H1 (cell line): ENCODE data around the gene TMEM17. TPM values are rescaled to one million over a fixed set of nuclear protein-coding genes. Genes with fewer than 3 reads are reported as not detected.

Experiments
- CTCF ChIA-PET: fragments of 300-600 bp; sonication (Branson Sonifier 250); formaldehyde crosslinking; loops from one replicate; lab custom pipeline; 2021; ENCODE audit not compliant: partially characterized antibody; lab: Charles Lee
- POLR2A ChIA-PET: fragments of 300-600 bp; sonication (Branson Sonifier 250); formaldehyde crosslinking; loops from one replicate; lab custom pipeline; 2021; ENCODE audit warnings: inconsistent platforms; ENCODE audit not compliant: partially characterized antibody; lab: Charles Lee
- DNase-seq, 2 experiments: peaks; one replicate each; pipeline versions ENCODE4 v3.0.0 to v3.0.0-alpha.2; 2010 to 2022; ENCODE audit warnings: low spot score in 2 of 2, low read depth in 1 of 2, mixed read lengths in 1 of 2
- FAIRE-seq: peaks from 2 replicates; lab custom pipeline; 2011; peaks lifted over from hg19 to GRCh38; lab: Jason Lieb, UNC
- H2AFZ ChIP-seq: 2 replicates; pipeline ENCODE4 v1.8.1; 2012; ENCODE audit warnings: low read length, inconsistent platforms
- H2AK5ac ChIP-seq: 2 replicates; pipeline ENCODE4 v1.6.1; 2013; ENCODE audit warnings: low read depth, low read length
- H2BK120ac ChIP-seq: replicated peaks from 2 replicates; pipeline ENCODE3; 2013; ENCODE audit warnings: low read depth, low read length, inconsistent platforms
- H2BK12ac ChIP-seq: 2 replicates; pipeline ENCODE4 v1.6.1; 2013; ENCODE audit warnings: low read depth, low read length
- H2BK15ac ChIP-seq: 2 replicates; pipeline ENCODE4 v1.6.1; 2013; ENCODE audit warnings: low read length
- H2BK20ac ChIP-seq: 2 replicates; pipeline ENCODE4 v1.6.1; 2013; ENCODE audit warnings: low read length
- H2BK5ac ChIP-seq: 2 replicates; pipeline ENCODE4 v1.6.1; 2013; ENCODE audit warnings: low read depth, low read length
- H3K14ac ChIP-seq: 2 replicates; pipeline ENCODE4 v1.6.1; 2013; ENCODE audit warnings: inconsistent platforms; ENCODE audit not compliant: insufficient read length
- H3K18ac ChIP-seq: 2 replicates; pipeline ENCODE4 v1.6.1; 2013; ENCODE audit warnings: low read length; ENCODE audit errors: extremely low read depth
- H3K23ac ChIP-seq: 2 replicates; pipeline ENCODE4 v1.6.1; 2013; ENCODE audit warnings: inconsistent platforms; ENCODE audit not compliant: insufficient read length
- H3K23me2 ChIP-seq: 2 replicates; pipeline ENCODE4 v1.6.1; 2013; ENCODE audit warnings: low read depth, low read length
- H3K27ac ChIP-seq: 2 replicates; pipeline ENCODE4 v1.6.1; 2011; ENCODE audit warnings: low read depth, low read length, inconsistent platforms
- H3K27me3 ChIP-seq, 4 experiments: replicated peaks in 1 of 4; 1 replicate in 1 of 4; 2 replicates in 3 of 4; pipeline versions ENCODE4 v1.6.1 to v1.8.1; 2011 to 2013; ENCODE audit warnings: low read length in 3 of 4, mild to moderate bottlenecking in 3 of 4, inconsistent platforms in 2 of 4, mixed read lengths in 2 of 4, moderate library complexity in 1 of 4; ENCODE audit not compliant: control insufficient read depth in 3 of 4, insufficient read depth in 3 of 4; ENCODE audit errors: extremely low read depth in 1 of 4
- H3K36me3 ChIP-seq, 4 experiments: 2 replicates each; pipeline versions ENCODE4 v1.6.1 to v1.8.1; 2011 to 2013; ENCODE audit warnings: mild to moderate bottlenecking in 4 of 4, low read length in 3 of 4, moderate library complexity in 2 of 4, control low read depth in 1 of 4, inconsistent platforms in 1 of 4; ENCODE audit not compliant: insufficient read depth in 4 of 4, control insufficient read depth in 2 of 4
- H3K4ac ChIP-seq: replicated peaks from 2 replicates; pipeline ENCODE3; 2013; ENCODE audit warnings: low read length, low read depth, mixed read lengths, inconsistent platforms; ENCODE audit not compliant: insufficient read length
- H3K4me1 ChIP-seq, 4 experiments: replicated peaks in 1 of 4; 1 replicate in 1 of 4; 2 replicates in 3 of 4; pipeline versions ENCODE4 v1.6.1 to v1.8.1; 2011 to 2013; ENCODE audit warnings: low read length in 3 of 4, inconsistent platforms in 2 of 4, mixed read lengths in 1 of 4; ENCODE audit not compliant: insufficient read depth in 4 of 4, control insufficient read depth in 3 of 4
- H3K4me2 ChIP-seq, 2 experiments: 2 replicates each; pipeline versions ENCODE4 v1.6.1 to v1.8.1; 2011 to 2013; ENCODE audit warnings: low read depth in 2 of 2, low read length in 2 of 2, control low read depth in 1 of 2, inconsistent platforms in 1 of 2, mild to moderate bottlenecking in 1 of 2; ENCODE audit not compliant: insufficient read depth in 1 of 2
- H3K4me3 ChIP-seq, 4 experiments: fragments of 200-600, 300-600 bp in 1 of 4; sonication (generic), shearing (Covaris generic), sonication (Bioruptor Twin) in 1 of 4; 2 replicates each; pipeline versions ENCODE4 v1.5.1 to v1.8.1; 2011 to 2016; ENCODE audit warnings: low read length in 4 of 4, low read depth in 3 of 4, control low read depth in 2 of 4, inconsistent platforms in 2 of 4, mild to moderate bottlenecking in 2 of 4, mixed read lengths in 1 of 4, moderate library complexity in 1 of 4; ENCODE audit not compliant: insufficient read depth in 2 of 4; ENCODE audit errors: extremely low read depth in 1 of 4
- H3K56ac ChIP-seq: replicated peaks from 2 replicates; pipeline ENCODE3; 2013; ENCODE audit warnings: low read depth, mild to moderate bottlenecking, mixed read lengths, low read length, inconsistent platforms; ENCODE audit not compliant: insufficient read length
- H3K79me1 ChIP-seq: 2 replicates; pipeline ENCODE4 v1.6.1; 2013; ENCODE audit warnings: low read depth, low read length, control low read depth
- H3K79me2 ChIP-seq, 2 experiments: 2 replicates each; pipeline versions ENCODE4 v1.6.1 to v1.8.1; 2012 to 2013; ENCODE audit warnings: low read length in 2 of 2, mild to moderate bottlenecking in 2 of 2, inconsistent platforms in 1 of 2; ENCODE audit not compliant: insufficient read depth in 2 of 2, control insufficient read depth in 1 of 2
- H3K9ac ChIP-seq, 4 experiments: replicated peaks in 1 of 4; 1 replicate in 1 of 4; 2 replicates in 3 of 4; pipeline versions ENCODE4 v1.6.1 to v1.8.1; 2011 to 2013; ENCODE audit warnings: low read depth in 3 of 4, low read length in 3 of 4, control low read depth in 2 of 4, mild to moderate bottlenecking in 2 of 4, moderate library complexity in 2 of 4, inconsistent platforms in 1 of 4; ENCODE audit errors: extremely low read depth in 1 of 4
- H3K9me3 ChIP-seq, 2 experiments: 2 replicates each; pipeline versions ENCODE4 v1.6.1 to v1.8.1; 2012 to 2013; ENCODE audit warnings: mild to moderate bottlenecking in 2 of 2, moderate library complexity in 2 of 2, control low read depth in 1 of 2, inconsistent platforms in 1 of 2, low read depth in 1 of 2, low read length in 1 of 2, mixed read lengths in 1 of 2; ENCODE audit not compliant: insufficient read depth in 2 of 2
- H4K20me1 ChIP-seq, 2 experiments: replicated peaks in 1 of 2; 2 replicates each; pipeline versions ENCODE3 to v1.8.1; 2011 to 2013; ENCODE audit warnings: inconsistent platforms in 2 of 2, low read length in 2 of 2, mild to moderate bottlenecking in 1 of 2; ENCODE audit not compliant: insufficient read depth in 2 of 2, control insufficient read depth in 1 of 2
- H4K5ac ChIP-seq: 2 replicates; pipeline ENCODE4 v1.6.1; 2013; ENCODE audit warnings: low read length, low read depth, mixed read lengths, inconsistent platforms; ENCODE audit not compliant: insufficient read length
- H4K8ac ChIP-seq: 2 replicates; pipeline ENCODE4 v1.8.0; 2013; ENCODE audit warnings: mild to moderate bottlenecking, moderate library complexity, low read length, inconsistent platforms; ENCODE audit not compliant: insufficient read depth; ENCODE audit errors: extremely low read depth
- H4K91ac ChIP-seq: replicated peaks from 2 replicates; pipeline ENCODE3; 2013; ENCODE audit warnings: low read length, mixed read lengths, inconsistent platforms; ENCODE audit not compliant: insufficient read length
- ASH2L ChIP-seq: fragments of 200-600, 300-600 bp; sonication (generic); IDR thresholded peaks from one replicate; pipeline ENCODE4 v1.7.1; 2017; ENCODE audit warnings: low read length
- BCL11A ChIP-seq, 2 experiments: IDR thresholded peaks; one replicate each; pipeline ENCODE4 v1.6.1; 2011; ENCODE audit warnings: low read depth in 2 of 2, low read length in 2 of 2, mild to moderate bottlenecking in 2 of 2
- FOSL1 ChIP-seq: IDR thresholded peaks from 2 replicates; pipeline ENCODE4 v1.6.1; 2011; ENCODE audit warnings: mild to moderate bottlenecking, low read depth, low read length, moderate library complexity; ENCODE audit not compliant: insufficient read depth
- HDAC6 ChIP-seq: IDR thresholded peaks from one replicate; pipeline ENCODE4 v1.7.1; 2012; ENCODE audit warnings: low read depth, mild to moderate bottlenecking, inconsistent platforms, low read length, moderate library complexity
- MAFK ChIP-seq: IDR thresholded peaks from 2 replicates; pipeline ENCODE4 v1.6.1; 2012; ENCODE audit warnings: low read depth, mild to moderate bottlenecking, improper control_type of control experiment, low read length
- PHF8 ChIP-seq: fragments of 200-600 bp; sonication (generic); conservative IDR thresholded peaks from 2 replicates; pipeline ENCODE4 v1.7.1; 2012; ENCODE audit warnings: low read depth, mild to moderate bottlenecking, inconsistent platforms, low read length, moderate library complexity
- POLR2AphosphoS5 ChIP-seq: IDR thresholded peaks from 2 replicates; pipeline ENCODE4 v1.6.1; 2011; ENCODE audit warnings: low read depth, low read length
- RXRA ChIP-seq: IDR thresholded peaks from 2 replicates; pipeline ENCODE4 v1.6.1; 2011; ENCODE audit warnings: low read depth, mild to moderate bottlenecking, low read length, moderate library complexity; ENCODE audit not compliant: insufficient read depth
- SIRT6 ChIP-seq: IDR thresholded peaks from one replicate; pipeline ENCODE4 v1.7.1; 2012; ENCODE audit warnings: low read length, inconsistent platforms
- SIX5 ChIP-seq: IDR thresholded peaks from 2 replicates; pipeline ENCODE4 v1.6.1; 2011; ENCODE audit warnings: mild to moderate bottlenecking, low read depth, low read length
- SP2 ChIP-seq: IDR thresholded peaks from 2 replicates; pipeline ENCODE4 v1.6.1; 2012; ENCODE audit warnings: mild to moderate bottlenecking, low read length, inconsistent platforms
- SRF ChIP-seq: IDR thresholded peaks from 2 replicates; pipeline ENCODE4 v1.6.1; 2011; ENCODE audit warnings: mild to moderate bottlenecking, low read depth, low read length, moderate library complexity
- TBP ChIP-seq: IDR thresholded peaks from 2 replicates; pipeline ENCODE4 v1.6.1; 2011; ENCODE audit warnings: low read depth, low read length, improper control_type of control experiment
- YY1 ChIP-seq: IDR thresholded peaks from 2 replicates; pipeline ENCODE4 v1.6.1; 2011; ENCODE audit warnings: low read depth, mild to moderate bottlenecking, low read length
- ZNF274 ChIP-seq: IDR thresholded peaks from 2 replicates; pipeline ENCODE4 v1.7.0; 2012; ENCODE audit warnings: low read length, borderline replicate concordance; ENCODE audit errors: extremely low read depth
- WGBS, 2 experiments: shearing (Covaris generic) in 1 of 2; methylation state at CpG; one replicate each; pipeline versions ENCODE4 v1.1.6 to v1.1.7; 2013 to 2015; ENCODE audit warnings: low lambda C conversion rate in 2 of 2, mixed read lengths in 2 of 2, inconsistent platforms in 1 of 2, low coverage in 1 of 2, missing lambda C conversion rate in 1 of 2; ENCODE audit not compliant: insufficient replicate concordance in 2 of 2, insufficient coverage in 1 of 2, insufficient read length in 1 of 2; ENCODE audit errors: extremely low coverage in 1 of 2, missing lambda C conversion rate in 1 of 2; 5-methylcytosine and 5-hydroxymethylcytosine counted together
- polyA plus RNA-seq, 7 experiments: library from polyadenylated mRNA; depleted of rRNA in 3 of 7; stranded (reverse) in 5 of 7; unstranded in 2 of 7; fragments of >200 nt in 5 of 7; fragments of 200-250 nt in 2 of 7; gene quantifications; 1 replicate in 5 of 7; 2 replicates in 1 of 7; 4 replicates in 1 of 7; pipeline versions ENCODE4 v1.2.1 to v1.2.3, GENCODE V29; 2011 to 2013; ENCODE audit warnings: missing spikeins in 2 of 7, mixed read lengths in 2 of 7
- total RNA-seq: library from RNA; stranded (reverse); fragmentation: NEBNext Ultra II Directional; extraction: Animal tissue kit (Norgen Biotek cat#: 25700); gene quantifications from 2 replicates; pipeline ENCODE4 v1.2.1, GENCODE V29; 2021

The TMEM17 gene
- total and polyA plus RNA-seq, 2 of the 8 experiments (the other 6 are each of a cell fraction or from before 2014, with no cell fraction given): 0.69 to 1.2 TPM

- peaks cover 7% of the 10 kb centered on the region; the same call in 1 of the 2 replicates for H3K23me2 ChIP-seq
- H3K14ac ChIP-seq: no peak overlapping the region
- H3K4me1 ChIP-seq: peaks cover 15 to 22% (median 17%) of the 10 kb centered on the region in 4 experiments
- H4K8ac ChIP-seq: no peak overlapping the region
- H2BK20ac ChIP-seq: no peak overlapping the region; the same call in 1 of the 2 replicates
- no peak overlapping the region for H3K27ac ChIP-seq
- WGBS, 2 experiments: 98% methylated on average over 4 of the region's 4 CpGs; no CpG with 5 or more reads in 1 of the 2 experiments
- H2BK15ac ChIP-seq: no peak overlapping the region; the same call in 1 of the 2 replicates
- ChIA-PET CTCF (interaction anchor here (0.7 to 4.5 kb wide), 2 partner anchors 313 to 592 kb away, joined by 3 to 27 read pairs; no protein-coding TSS in a partner anchor), POLR2A (no interaction called here)
- no peak overlapping the region for H2AK5ac ChIP-seq
- H3K18ac ChIP-seq: no peak overlapping the region
- FAIRE-seq (no peak), DNase-seq (no peak)
- H3K9me3 ChIP-seq: no peaks in the 10 kb centered on the region
- peak overlapping the region; percentile 62; the same call in 1 of the 2 replicates for H2BK12ac ChIP-seq
- no peak overlapping the region for H3K9ac ChIP-seq
- H3K79me1 ChIP-seq: no peaks in the 10 kb centered on the region
- no peak overlapping the region for H3K56ac ChIP-seq
- H2BK5ac ChIP-seq: no peak overlapping the region
- no peak overlapping the region for H3K4me2 ChIP-seq
- H4K91ac ChIP-seq: peak overlapping the region; percentile 27
- no peaks in the 10 kb centered on the region for H3K79me2 ChIP-seq
- H3K23ac ChIP-seq: no peak overlapping the region
- no peak overlapping the region for H4K5ac ChIP-seq
- H3K36me3 ChIP-seq: no peaks in the 10 kb centered on the region
- H3K27me3 ChIP-seq: peaks cover 0 to 6% (median 0%) of the 10 kb centered on the region in 4 experiments; a peak in 3 of 7 replicates
- H4K20me1 ChIP-seq: no peaks in the 10 kb centered on the region
- no peak overlapping the region for H2BK120ac ChIP-seq
- no peak overlapping the region for H3K4me3 ChIP-seq
- H2AFZ ChIP-seq: no peak overlapping the region
- no peak overlapping the region for H3K4ac ChIP-seq
- TF ChIP-seq SP2 (no peak), SIX5 (no peak), MAFK (no peak), BCL11A (IDR thresholded peaks at IDR 0.05; ENCODE audit: low read depth in 2 of 2, low read length in 2 of 2) (no peak), YY1 (no peak), SIRT6 (no peak), TBP (no peak), POLR2AphosphoS5 (no peak), ZNF274 (no peak), PHF8 (no peak), RXRA (no peak), ASH2L (no peak), SRF (no peak), HDAC6 (no peak), FOSL1 (no peak)
These were observed 44.3 kb downstream of the TMEM17 start for GRCh38 chr2:62461707-62462106.
